ACC112 (cell line): ENCODE results near the gene ME1.

ENCODE experiments used
- H2AFZ ChIP-seq: fragments of 200-600 bp; sonication (generic); one replicate; pipeline ENCODE4 v1.6.0; 2017; ENCODE audit warnings: antibody characterized with exemption, low read length; ENCODE audit not compliant: unreplicated experiment
- H3K27ac ChIP-seq: fragments of 200-600 bp; sonication (generic); 2 replicates; pipeline ENCODE4 v1.5.1; 2014; ENCODE audit warnings: low read depth, mild to moderate bottlenecking, antibody characterized with exemption, low read length, moderate library complexity
- H3K27me3 ChIP-seq: fragments of 200-600 bp; sonication (generic); 2 replicates; pipeline ENCODE4 v1.6.1; 2014; ENCODE audit warnings: mild to moderate bottlenecking, antibody characterized with exemption, low read length, moderate library complexity, mixed read lengths; ENCODE audit not compliant: insufficient read depth
- H3K36me3 ChIP-seq: fragments of 200-600 bp; sonication (generic); 2 replicates; pipeline ENCODE4 v1.6.1; 2016; ENCODE audit warnings: mild to moderate bottlenecking, antibody characterized with exemption, low read length, moderate library complexity, mixed read lengths; ENCODE audit not compliant: insufficient read depth
- H3K4me1 ChIP-seq: fragments of 200-600 bp; sonication (generic); one replicate; pipeline ENCODE4 v1.6.1; 2016; ENCODE audit warnings: low read length, mixed read lengths; ENCODE audit not compliant: insufficient read depth, unreplicated experiment, control insufficient read depth
- H3K4me3 ChIP-seq: fragments of 200-600 bp; sonication (generic); 2 replicates; pipeline ENCODE4 v1.5.1; 2014; ENCODE audit warnings: mild to moderate bottlenecking, low read depth, low read length
- H3K79me2 ChIP-seq: fragments of 200-600 bp; sonication (generic); one replicate; pipeline ENCODE4 v1.6.0; 2016; ENCODE audit warnings: low read length; ENCODE audit not compliant: control insufficient read depth, unreplicated experiment, insufficient read depth

ME1 gene

GRCh38 chr6:83389606-83390005 is 41.2 kb downstream of the ME1 start:
- H3K27ac ChIP-seq: no peak overlapping the region
- H3K36me3 ChIP-seq: no peaks in the 10 kb centered on the region; the same call in 1 of the 2 replicates
- no peaks in the 10 kb centered on the region for H3K27me3 ChIP-seq
- H2AFZ ChIP-seq: no peak overlapping the region
- no peaks in the 10 kb centered on the region for H3K79me2 ChIP-seq
- H3K4me3 ChIP-seq: no peak overlapping the region
- H3K4me1 ChIP-seq: no peaks in the 10 kb centered on the region

GRCh38 chr6:83385473-83385872 is 45.4 kb downstream of the ME1 start:
- Histone ChIP-seq H2AFZ (no peak overlapping the region), H3K4me1 (peaks cover 14% of the 10 kb centered on the region), H3K79me2 (no peaks in the 10 kb centered on the region), H3K36me3 (no peaks in the 10 kb centered on the region), H3K4me3 (no peak overlapping the region), H3K27me3 (no peaks in the 10 kb centered on the region), H3K27ac (no peak overlapping the region)

DNA sequence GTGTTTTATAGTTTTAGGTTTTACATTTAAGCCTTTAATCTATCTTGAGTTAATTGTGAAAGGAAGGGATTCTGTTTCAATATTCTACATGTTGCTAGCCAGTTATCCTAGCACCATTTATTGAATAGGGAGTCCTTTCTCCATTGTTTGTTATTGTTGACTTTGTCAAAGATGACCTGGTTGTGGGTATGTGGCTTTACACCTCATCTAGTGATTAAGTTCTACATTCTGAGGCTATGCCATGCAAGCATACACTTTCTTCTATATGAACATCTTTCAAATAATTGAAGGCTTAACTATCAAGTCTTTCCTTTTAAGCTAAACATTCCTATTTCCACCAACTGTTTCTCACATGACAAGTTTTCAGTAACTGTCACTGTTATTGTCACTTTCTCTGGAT is 46.1 kb downstream of the ME1 start:
- Histone ChIP-seq H2AFZ (no peak overlapping the region), H3K4me1 (peaks cover 21% of the 10 kb centered on the region), H3K27me3 (no peaks in the 10 kb centered on the region), H3K27ac (no peak overlapping the region), H3K36me3 (no peaks in the 10 kb centered on the region), H3K79me2 (peaks cover 5% of the 10 kb centered on the region), H3K4me3 (no peak overlapping the region)

GRCh38 chr6:83381949-83382348 is 48.9 kb downstream of the ME1 start:
- Histone ChIP-seq H3K4me3 (peak overlapping the region; percentile 18; the same call in 1 of the 2 replicates), H3K27ac (no peak overlapping the region), H3K27me3 (no peaks in the 10 kb centered on the region), H3K79me2 (peaks cover 5% of the 10 kb centered on the region), H3K4me1 (peaks cover 43% of the 10 kb centered on the region), H2AFZ (no peak overlapping the region), H3K36me3 (no peaks in the 10 kb centered on the region)

- H3K4me1 ChIP-seq: peaks cover 43% of the 10 kb centered on the region
- peak overlapping the region; percentile 77 for H3K27ac ChIP-seq
- peak overlapping the region; percentile 12; the same call in 1 of the 2 replicates for H3K4me3 ChIP-seq
These were observed 52.0 kb downstream of the ME1 start for GRCh38 chr6:83378621-83379388.

DNA sequence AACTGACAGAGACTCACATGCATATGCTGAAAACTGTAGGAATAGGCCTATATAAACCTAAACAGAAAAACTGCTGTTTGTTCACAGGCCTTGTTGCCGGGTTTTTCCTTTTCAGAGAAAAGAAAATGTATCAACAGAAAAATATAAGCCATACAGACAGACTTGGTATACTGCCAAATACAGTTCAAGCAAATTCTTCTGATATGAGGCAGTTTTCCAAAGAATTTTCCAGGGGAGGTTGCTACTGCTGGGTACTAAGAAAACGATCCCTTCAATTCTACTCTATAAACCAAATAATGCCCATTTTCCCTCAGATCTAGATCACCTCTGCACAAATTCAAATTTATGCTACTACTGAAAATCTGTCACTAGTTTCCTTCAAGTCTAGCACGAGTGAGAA is 59.4 kb downstream of the ME1 start:
- peaks cover 10% of the 10 kb centered on the region for H3K4me1 ChIP-seq
- no peaks in the 10 kb centered on the region for H3K27me3 ChIP-seq
- H3K79me2 ChIP-seq: no peaks in the 10 kb centered on the region
- no peak overlapping the region for H3K27ac ChIP-seq
- H2AFZ ChIP-seq: no peak overlapping the region
- H3K36me3 ChIP-seq: no peaks in the 10 kb centered on the region; the same call in 1 of the 2 replicates
- no peak overlapping the region for H3K4me3 ChIP-seq

More at GRCh38 chr6:83378621-83379388, 52.0 kb downstream of the ME1 start:
- Histone ChIP-seq H3K79me2 (peaks cover 5% of the 10 kb centered on the region), H3K36me3 (no peaks in the 10 kb centered on the region), H3K27me3 (no peaks in the 10 kb centered on the region), H2AFZ (no peak overlapping the region)

GRCh38 chr6:83370567-83370966 is 60.3 kb downstream of the ME1 start:
- Histone ChIP-seq H3K36me3 (no peaks in the 10 kb centered on the region; the same call in 1 of the 2 replicates), H3K4me1 (peaks cover 10% of the 10 kb centered on the region), H3K27ac (no peak overlapping the region), H2AFZ (no peak overlapping the region), H3K4me3 (no peak overlapping the region), H3K27me3 (no peaks in the 10 kb centered on the region), H3K79me2 (no peaks in the 10 kb centered on the region)

DNA sequence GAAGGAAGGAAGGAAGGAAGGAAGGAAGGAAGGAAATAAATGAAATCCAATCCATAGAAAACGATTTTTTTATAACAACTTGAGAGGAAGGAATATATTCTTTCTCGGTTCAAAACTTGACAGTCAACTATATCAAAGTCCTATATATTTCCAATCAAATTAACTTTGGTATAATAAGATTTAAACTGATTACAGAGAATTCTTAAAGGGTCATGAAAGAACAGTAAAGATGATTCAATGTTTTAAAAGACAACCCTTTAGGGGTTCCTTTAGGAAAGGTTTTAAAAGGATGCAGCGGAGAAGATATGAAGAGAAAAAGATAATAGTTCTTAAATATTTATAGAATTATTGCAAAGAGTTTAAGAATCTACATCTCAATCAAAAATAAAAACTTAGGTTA is 61.2 kb downstream of the ME1 start:
- no peak overlapping the region for H2AFZ ChIP-seq
- no peak overlapping the region for H3K27ac ChIP-seq
- no peaks in the 10 kb centered on the region for H3K79me2 ChIP-seq
- no peak overlapping the region for H3K4me3 ChIP-seq
- no peaks in the 10 kb centered on the region; the same call in 1 of the 2 replicates for H3K36me3 ChIP-seq
- peaks cover 10% of the 10 kb centered on the region for H3K4me1 ChIP-seq
- H3K27me3 ChIP-seq: no peaks in the 10 kb centered on the region

GRCh38 chr6:83368577-83368976 is 62.3 kb downstream of the ME1 start:
- no peak overlapping the region for H3K4me3 ChIP-seq
- no peak overlapping the region for H3K27ac ChIP-seq
- no peaks in the 10 kb centered on the region for H3K79me2 ChIP-seq
- no peak overlapping the region for H2AFZ ChIP-seq
- no peaks in the 10 kb centered on the region for H3K27me3 ChIP-seq
- peaks cover 10% of the 10 kb centered on the region for H3K4me1 ChIP-seq
- no peaks in the 10 kb centered on the region; the same call in 1 of the 2 replicates for H3K36me3 ChIP-seq

GRCh38 chr6:83367104-83367503 is 63.7 kb downstream of the ME1 start:
- peaks cover 3% of the 10 kb centered on the region; the same call in 1 of the 2 replicates for H3K36me3 ChIP-seq
- no peak overlapping the region for H2AFZ ChIP-seq
- H3K27me3 ChIP-seq: no peaks in the 10 kb centered on the region
- no peak overlapping the region for H3K4me3 ChIP-seq
- no peak overlapping the region for H3K27ac ChIP-seq
- peaks cover 10% of the 10 kb centered on the region for H3K4me1 ChIP-seq
- no peaks in the 10 kb centered on the region for H3K79me2 ChIP-seq

DNA sequence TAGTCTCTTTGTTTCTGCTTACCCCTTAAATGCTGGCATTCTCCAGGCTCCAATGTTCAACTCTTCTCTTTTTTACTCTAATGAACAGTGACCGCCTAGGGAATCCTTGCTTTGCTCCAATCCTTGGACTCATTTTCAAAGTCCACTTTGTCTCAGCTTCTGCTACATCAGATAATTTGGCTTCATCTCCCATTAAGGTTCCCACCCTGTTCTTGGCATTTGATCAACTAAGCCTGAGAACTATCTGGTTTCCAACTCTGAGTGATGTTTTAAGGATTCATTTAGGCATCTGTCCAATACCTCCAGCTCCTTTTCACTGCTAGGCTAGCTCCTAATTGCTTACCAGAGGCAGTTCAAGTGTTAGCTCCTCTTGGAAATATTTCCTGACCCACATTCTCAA is 64.9 kb downstream of the ME1 start:
- Histone ChIP-seq H3K36me3 (peaks cover 3% of the 10 kb centered on the region; the same call in 1 of the 2 replicates), H3K4me3 (no peak overlapping the region), H3K79me2 (no peaks in the 10 kb centered on the region), H3K27ac (no peak overlapping the region), H2AFZ (no peak overlapping the region), H3K27me3 (no peaks in the 10 kb centered on the region), H3K4me1 (no peaks in the 10 kb centered on the region)
